DOHH2 (cell line): ENCODE results near the gene BST2.

Source experiments
- CTCF ChIP-seq: fragments of 200-600 bp; sonication (generic); IDR thresholded peaks from one replicate; pipeline ENCODE4 v1.5.1; 2014; ENCODE audit warnings: antibody characterized with exemption, mild to moderate bottlenecking, low read depth, low read length; ENCODE audit not compliant: poor library complexity, severe bottlenecking
- EZH2phosphoT487 ChIP-seq: fragments of 200-600 bp; sonication (generic); IDR thresholded peaks from 2 replicates; pipeline ENCODE4 v1.6.1; 2017; ENCODE audit warnings: borderline replicate concordance, mild to moderate bottlenecking, antibody characterized with exemption, low read length, moderate library complexity, mixed read lengths

GRCh38 chr19:17391371-17392151 lies 13.9 kb downstream of the BST2 start:
- TF ChIP-seq CTCF (no peak), EZH2phosphoT487 (no peak)
